CD4-positive, alpha-beta T cell treated with Interleukin-6 at 100 ng/mL for 8 hours (primary cell): ENCODE data around the gene PSAP.
"Not testable (repeated sequence)": the region's sequence is repeated elsewhere in the genome, so short reads cannot be mapped to it uniquely, and the experiment has no call there.

ENCODE experiments used
- DNase-seq: peaks from one replicate; pipeline ENCODE4 v3.0.0-alpha.2; 2020; ENCODE audit warnings: mixed read lengths, low spot score

Gene PSAP

DNA sequence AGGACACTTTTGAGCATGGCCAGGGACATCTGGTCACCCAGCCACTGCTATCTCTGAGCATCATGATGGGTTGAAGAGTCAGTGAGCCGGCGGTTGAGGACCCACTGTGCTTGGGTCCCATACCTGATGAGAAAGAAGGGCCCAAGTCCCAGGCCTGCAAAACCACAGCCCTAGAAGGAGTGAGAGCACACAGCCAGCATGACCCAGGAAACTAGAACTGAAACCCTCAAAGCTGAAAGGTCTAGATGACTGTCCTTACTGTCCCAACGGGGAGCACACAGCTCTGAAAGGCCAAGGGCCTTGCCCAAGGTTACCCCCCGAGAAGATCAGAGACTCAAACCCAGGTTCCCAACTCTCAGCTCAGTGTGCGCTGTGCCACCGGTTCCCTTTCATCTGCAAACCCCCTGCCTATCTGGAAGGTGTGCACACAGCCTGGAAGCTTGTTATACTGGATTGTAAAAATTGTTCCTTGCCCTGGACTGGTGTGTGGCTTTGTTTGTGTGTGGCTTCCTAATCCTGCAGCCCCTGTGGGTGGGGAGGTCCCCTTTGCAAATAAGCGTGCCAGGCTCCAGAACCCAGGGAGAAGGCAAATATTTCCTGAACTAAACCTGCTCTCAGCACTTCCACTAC lies 22.6 kb upstream of the PSAP start:
- DNase-seq: no peak

GRCh38 chr10:71869601-71870000 lies 18.6 kb upstream of the PSAP start:
- DNase-seq: not testable (repeated sequence)

- no peak for DNase-seq
Measured at GRCh38 chr10:71868192-71868697, 17.2 kb upstream of the PSAP start.

- DNase-seq: no peak
Measured at GRCh38 chr10:71865561-71866041, 14.6 kb upstream of the PSAP start.

GRCh38 chr10:71864911-71865361 lies 13.9 kb upstream of the PSAP start:
- no peak for DNase-seq

DNA sequence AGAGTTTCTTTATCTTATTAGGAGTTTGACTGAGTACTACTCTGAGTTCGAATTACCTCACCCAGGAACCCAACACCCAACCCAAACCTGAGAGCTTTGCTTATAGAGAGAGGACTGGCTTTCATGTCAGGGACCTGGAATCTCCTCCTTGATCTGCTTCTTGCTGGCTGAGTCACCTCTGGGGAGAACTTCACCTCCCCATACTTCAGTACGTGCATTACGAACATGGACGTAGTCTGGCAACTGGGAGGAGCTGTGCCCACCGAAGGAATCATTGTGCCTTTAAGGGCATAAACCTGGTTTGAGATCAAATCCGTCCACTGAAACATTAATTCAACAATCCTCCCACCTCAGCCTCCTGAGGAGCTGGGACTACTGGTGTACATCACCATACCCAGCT lies 12.2 kb upstream of the PSAP start:
- no peak for DNase-seq

DNA sequence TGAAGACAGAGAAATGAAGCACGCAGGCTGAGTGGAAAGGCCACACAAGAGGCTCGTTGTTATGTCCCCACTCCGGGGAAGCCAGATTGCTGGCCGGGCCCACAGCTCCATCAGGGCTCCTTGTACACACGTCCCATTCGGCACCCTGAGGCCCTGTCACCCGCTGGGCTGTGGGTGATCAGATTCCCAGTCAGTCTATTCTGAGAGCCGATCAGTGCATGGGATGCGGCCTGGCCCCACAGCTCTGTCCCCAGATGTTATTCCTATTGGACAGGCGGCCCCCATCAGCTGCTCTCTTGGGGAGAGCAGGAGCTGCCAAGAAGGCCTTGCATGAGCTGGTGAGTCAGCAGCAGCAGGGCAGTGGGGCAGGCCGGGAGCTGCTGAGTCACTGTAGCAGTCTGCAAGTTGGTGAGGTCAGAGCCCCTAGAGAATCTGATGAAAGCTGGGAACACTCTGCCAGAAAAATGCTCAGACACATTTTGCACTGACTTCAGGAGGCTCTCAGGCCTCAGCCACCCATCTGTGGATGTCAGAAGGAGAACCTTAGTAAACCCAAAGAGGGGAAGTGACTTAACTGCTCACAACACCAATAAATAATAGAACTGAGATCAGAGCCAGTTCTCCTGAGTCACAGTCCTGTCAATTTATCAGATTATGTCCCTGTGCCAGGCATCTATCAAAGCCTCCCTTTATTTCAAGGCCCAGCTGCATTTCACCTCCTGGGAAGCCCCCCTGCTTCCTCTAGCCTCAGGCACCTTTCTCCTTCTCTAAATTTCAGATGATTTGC lies 9.4 kb upstream of the PSAP start:
- DNase-seq: no peak

DNA sequence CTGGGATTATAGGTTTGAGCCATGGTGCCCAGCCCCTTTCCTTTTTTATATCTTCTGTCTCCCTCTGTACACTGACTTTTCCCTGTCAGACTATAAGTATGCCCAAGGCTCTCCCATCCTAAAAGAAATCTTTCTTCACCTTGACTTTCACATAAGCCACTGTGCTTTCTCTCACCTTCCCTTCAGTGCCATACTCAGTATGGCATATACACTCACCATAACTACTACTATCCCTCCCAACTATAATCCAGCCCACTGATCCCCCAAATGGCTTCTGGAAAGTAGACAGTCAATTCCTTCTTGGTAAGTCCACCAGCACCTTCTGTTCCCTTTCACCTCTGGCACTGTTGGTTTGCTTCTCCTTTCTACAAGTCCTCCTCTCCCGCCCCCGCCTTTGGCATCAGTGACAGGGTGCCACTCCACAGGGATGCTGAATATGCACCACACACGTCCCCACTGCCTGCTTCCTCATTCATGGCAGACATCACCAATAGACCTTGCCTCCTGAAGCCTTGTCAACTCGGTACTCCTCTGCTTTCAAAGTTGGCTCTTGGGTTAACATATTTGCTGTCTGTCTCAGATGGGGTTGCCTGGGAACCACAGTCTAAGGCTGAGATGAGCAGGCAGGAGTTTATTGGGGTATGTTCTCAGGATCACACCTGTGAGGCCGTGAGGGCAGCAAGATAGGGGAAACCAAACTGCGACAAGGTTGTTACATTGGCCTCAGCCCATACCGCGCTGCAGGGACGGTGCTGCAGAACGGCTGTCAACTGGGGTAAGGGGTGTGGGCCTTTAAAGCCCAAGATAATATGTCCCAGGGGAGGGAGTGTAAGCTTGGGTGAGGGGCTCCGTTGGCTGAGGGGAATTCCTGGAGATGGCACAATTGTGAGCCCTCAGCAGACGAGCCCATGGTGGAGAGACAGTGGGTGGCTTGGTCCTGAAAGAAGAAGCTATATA lies 7.2 kb upstream of the PSAP start:
- DNase-seq: no peak

DNA sequence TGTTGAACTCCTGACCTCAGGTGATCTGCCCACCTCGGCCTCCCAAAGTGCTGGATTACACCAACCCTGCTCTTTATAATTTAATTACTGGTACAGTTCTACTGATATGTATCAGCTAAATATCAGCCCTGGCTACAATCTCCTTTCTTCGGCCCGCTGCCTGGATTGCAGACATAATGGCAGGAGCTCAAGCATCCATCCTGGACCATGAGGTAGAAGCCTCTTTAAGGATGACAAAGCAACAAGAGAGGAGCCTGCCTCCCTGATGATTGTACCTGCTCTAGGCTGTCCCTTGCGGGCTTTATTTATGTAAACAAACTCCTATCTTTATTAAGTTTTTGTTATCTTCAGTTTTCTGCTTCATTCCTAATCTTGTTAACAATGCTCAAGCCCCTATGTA lies 5.6 kb upstream of the PSAP start:
- no peak for DNase-seq

DNA sequence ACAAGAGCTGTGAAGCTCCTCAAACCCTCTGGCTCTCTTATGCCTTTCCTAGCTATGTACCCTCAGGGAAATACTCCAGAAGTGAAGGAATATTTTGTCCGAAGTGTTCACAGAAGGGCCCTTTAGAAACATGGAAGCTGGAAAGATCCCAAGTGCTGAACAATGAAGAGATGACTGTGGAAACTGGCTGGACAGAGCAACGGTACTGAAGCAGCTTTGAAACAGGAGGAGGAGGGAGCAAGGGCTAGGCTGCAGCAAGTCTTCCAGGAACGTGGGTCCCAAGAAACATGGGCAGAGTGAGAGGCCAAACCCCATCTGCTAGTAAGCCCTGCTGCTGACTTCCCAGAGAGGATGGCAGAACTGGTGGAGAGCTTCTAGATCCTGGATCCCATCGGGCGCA lies 3.0 kb upstream of the PSAP start:
- no peak for DNase-seq

DNA sequence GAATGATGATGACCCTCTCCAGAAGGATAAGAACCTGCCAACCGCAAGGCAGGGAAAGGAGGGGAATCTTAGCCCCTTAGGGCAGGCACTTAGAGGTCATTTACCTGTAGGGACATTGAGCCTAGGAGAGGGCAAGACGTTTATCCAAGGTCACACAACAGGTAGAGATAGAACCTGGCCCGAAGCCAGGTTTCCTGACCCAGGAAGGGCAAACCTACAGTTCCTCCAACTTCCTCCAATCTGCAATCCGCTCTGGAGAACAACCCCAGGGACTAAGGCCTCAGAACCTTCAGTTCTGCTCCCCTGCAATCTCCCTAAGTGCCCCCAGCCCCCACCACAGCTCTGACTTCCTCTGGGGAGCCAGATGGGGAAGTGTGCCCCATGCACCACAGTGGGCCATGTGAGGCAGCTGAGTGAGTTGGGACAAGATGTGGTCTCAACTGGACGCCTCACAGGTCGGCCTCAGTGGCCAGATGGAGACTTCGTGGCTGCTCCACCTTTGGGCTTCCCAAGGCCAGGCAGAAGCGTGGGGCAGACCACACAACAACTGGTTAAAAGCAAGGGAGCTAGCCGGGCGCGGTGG lies 1.4 kb upstream of the PSAP start:
- DNase-seq: no peak

DNA sequence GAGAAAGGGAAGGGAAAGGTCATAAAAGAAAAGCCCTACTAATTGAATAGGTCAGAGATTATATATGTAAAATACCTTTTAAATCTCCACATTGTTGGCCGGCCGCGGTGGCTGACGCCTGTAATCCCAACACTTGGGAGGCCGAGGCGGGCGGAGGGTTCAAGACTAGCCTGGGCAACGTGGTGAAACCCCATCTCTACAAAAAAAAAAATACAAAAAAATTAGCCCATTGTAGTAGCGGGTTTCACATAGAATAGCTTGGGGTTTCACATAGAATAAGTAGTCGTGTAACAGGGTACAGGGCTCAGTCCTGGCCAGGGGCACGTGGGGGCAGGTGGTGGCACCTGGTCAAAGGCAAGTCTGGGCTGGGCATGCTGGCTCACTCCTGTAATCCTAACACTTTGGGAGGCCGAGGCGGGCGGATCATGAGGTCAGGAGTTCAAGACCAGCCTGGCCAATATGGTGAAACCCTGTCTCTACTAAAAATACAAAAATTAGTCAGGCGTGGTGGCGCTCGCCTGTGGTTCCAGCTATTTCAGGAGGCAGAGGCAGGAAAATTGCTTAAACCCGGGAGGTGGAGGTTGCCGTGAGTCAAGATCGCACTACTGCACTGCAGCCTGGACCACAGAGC lies 529 bp upstream of the PSAP start:
- not testable (repeated sequence) for DNase-seq

DNA sequence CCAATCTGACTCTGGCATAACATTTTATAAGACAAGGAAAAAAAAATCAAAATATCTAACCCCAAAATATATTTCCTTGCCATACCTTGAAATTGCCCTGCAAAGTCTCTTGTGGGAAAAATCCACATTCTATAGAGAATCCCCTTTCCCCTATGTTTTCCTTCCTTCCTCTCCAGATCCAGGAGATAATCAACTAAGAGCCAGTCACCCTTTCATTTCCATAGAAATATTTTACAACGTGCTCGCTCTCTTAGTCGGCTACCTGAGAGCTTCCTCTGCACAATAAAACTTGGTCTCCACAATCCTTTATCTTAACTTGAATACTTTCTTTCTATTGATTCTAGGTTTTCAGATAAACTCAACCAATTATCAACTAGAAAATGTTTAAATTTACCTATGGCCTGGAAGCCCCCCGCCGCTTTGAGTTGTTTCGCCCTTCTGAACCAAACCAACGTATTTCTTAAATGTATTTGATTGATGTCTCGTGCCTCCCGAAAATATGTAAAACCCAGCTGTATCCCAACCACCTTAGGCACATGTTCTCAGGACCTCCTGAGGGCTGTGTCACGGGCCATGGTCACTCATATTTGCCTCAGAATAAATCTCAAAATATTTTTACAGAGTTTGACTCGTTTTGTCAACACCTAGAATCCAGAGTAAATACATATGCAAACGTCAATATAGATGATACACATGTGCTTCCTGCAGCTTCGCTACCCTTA lies 869 bp downstream of the PSAP start:
- DNase-seq: no peak

DNA sequence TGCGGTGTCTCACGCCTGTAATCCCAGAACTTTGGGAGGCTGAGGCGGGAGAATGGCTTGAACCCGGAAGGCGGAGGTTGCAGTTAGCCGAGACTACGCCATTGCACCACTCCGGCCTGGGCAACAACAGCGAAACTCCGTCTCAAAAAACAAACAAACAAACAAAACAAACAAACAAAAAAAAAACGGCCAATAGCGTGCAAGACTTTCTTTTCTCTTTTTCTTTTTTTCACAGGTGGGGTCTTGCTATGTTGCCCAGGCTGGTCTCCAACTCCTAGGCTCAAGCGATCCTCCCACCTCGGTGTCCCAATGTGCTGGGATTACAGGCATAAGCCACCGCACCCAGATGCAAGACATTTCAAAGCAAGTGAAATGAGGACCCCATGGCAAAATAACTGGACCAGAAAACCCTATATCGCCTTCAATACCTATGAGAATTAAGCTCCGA lies 1.6 kb downstream of the PSAP start:
- no peak for DNase-seq

- DNase-seq: no peak
Measured at GRCh38 chr10:71848325-71849275, 2.5 kb downstream of the PSAP start.

DNA sequence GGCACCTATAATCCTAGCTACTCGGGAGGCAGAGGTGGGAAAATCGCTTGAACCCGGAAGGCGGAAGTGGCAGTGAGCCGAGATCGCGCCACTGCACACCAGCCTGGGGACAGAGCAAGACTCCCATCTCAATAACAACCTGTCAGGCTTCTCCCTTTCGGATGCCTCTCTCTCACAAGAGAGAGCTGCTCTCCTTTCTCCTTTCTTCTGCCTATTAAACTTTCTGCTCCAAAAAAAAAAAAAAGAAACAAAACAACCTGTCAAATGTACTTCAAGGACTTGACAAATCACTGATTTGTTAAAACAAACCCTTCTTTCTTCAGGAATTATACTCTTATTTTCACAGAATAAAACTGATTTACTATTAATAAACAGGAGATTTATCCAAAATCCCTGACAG lies 3.6 kb downstream of the PSAP start:
- no peak for DNase-seq

DNA sequence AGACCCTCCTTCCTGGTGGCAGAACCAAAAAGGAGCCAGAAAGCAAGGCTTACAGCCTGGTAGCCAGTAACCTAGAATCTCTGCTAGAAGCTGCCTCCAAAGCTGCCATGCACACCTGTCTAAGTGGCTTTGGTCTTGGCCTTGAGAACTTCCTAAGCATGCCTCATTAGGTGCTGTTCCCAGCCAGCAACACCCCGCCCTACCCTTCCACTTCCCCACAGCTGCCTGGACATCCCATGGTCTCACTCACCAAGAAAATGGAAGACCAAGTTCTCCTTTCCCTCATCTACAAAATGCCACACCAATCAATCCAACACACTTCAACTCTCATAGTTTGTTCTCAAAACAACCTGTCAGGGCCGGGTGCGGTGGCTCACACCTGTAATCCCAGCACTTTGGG lies 4.2 kb downstream of the PSAP start:
- DNase-seq: no peak

- DNase-seq: no peak
Measured at GRCh38 chr10:71845410-71846405, 5.3 kb downstream of the PSAP start.
